Measurements from ENCODE around the gene GNB2. TPM values are rescaled to one million over a fixed set of nuclear protein-coding genes. Genes with fewer than 3 reads are reported as not detected.

The GNB2 gene
- total and polyA plus RNA-seq, 5 donors = 115 to 160 (median 131) TPM

- WGBS = 81% methylated on average over 28 of the region's 28 CpGs
- DNase-seq (peak in 1 of 3 donors; percentile 67), ATAC-seq (no peak)
- Histone ChIP-seq H3K9me3 (ENCODE audit: control insufficient read depth, low read length) (no peaks in the 10 kb centered on the region), H3K27me3 (ENCODE audit: control insufficient read depth, insufficient read depth) (no peaks in the 10 kb centered on the region), H3K4me1 (ENCODE audit: control insufficient read depth, insufficient read depth, low read length) (peaks cover 2% of the 10 kb centered on the region), H3K4me3 (ENCODE audit: low read length) (no peak overlapping the region), H3K27ac (ENCODE audit: low read length) (no peak overlapping the region)
- intact Hi-C loops (cut with DNase I) = loop anchor here in 2 of 4 donors (10.0 kb wide), 4 partner anchors 78 to 218 kb away; partner anchors contain the start of genes PCOLCE (in 1 of the 2), SPACDR (in 1 of the 2) and TSC22D4 (in 1 of the 2)
Observed at GRCh38 chr7:100682991-100683658, 9.6 kb downstream of the GNB2 start.

DNA sequence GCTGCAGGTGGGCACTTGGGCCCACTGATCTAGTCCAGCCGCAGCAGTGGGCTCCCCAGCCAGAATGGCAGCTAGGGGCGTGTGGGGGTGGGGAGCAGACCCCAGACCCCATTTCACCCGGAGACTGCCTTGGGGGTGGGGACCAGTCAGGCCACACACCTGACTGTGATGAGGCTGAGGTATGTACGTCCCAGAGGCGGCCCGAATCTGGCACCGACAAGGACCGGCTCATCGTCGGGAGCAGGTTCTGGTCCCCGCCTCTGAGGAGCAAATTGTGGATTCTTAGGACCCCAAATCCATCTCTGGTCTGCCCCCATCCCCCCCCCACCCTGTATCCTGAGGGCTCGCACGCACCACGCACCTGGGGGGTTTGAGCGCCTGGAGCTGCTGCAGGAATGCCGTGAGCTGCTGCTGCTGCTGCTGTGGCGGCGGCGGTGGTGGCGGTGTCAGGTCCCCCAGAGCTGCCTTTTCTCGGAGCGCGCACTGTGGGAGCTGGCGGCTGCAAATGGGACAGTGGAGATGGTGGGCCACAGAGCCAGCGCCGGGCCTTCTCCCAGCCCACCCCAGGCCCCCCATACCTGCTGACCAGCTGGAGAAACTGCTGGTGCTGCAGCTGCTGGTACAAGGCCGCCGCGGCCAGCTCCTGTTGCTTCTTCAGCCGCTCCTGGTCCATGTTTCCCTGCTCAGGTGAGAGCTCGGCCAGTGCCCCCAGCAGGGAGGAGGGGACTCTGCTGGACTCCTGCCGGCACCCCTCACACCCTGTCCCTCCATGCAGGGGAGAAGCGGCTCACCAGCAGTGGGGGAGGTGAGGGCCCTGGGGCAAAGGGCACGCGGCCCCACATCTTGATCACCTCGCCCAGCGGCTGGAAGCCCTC lies 10.4 kb downstream of the GNB2 start:
- H3K4me1 ChIP-seq (ENCODE audit: control insufficient read depth, insufficient read depth, low read length) = peaks cover 2% of the 10 kb centered on the region
- H3K27ac ChIP-seq (ENCODE audit: low read length) = no peak overlapping the region
- no peaks in the 10 kb centered on the region for H3K9me3 ChIP-seq (ENCODE audit: control insufficient read depth, low read length)
- ATAC-seq (no peak), DNase-seq (peak in 1 of 3 donors; percentile 63)
- H3K27me3 ChIP-seq (ENCODE audit: control insufficient read depth, insufficient read depth) = no peaks in the 10 kb centered on the region
- WGBS = 91% methylated on average over 37 of the region's 37 CpGs
- intact Hi-C loops (cut with DNase I) = loop anchor here in 2 of 4 donors (10.0 kb wide), 4 partner anchors 79 to 219 kb away; partner anchors contain the start of genes PCOLCE (in 1 of the 2), SPACDR (in 1 of the 2) and TSC22D4 (in 1 of the 2)
- no peak overlapping the region for H3K4me3 ChIP-seq (ENCODE audit: low read length)

GRCh38 chr7:100684534-100685042 lies 11.0 kb downstream of the GNB2 start:
- no peak for ATAC-seq
- no peaks in the 10 kb centered on the region for H3K27me3 ChIP-seq (ENCODE audit: control insufficient read depth, insufficient read depth)
- DNase-seq = no peak
- H3K4me3 ChIP-seq (ENCODE audit: low read length) = no peak overlapping the region
- intact Hi-C loops (cut with DNase I) = loop anchor here in 2 of 4 donors (10.0 kb wide), 4 partner anchors 80 to 220 kb away; partner anchors contain the start of genes PCOLCE (in 1 of the 2), SPACDR (in 1 of the 2) and TSC22D4 (in 1 of the 2)
- H3K27ac ChIP-seq (ENCODE audit: low read length) = no peak overlapping the region
- H3K4me1 ChIP-seq (ENCODE audit: control insufficient read depth, insufficient read depth, low read length) = peaks cover 2% of the 10 kb centered on the region
- no peaks in the 10 kb centered on the region for H3K9me3 ChIP-seq (ENCODE audit: control insufficient read depth, low read length)
- WGBS = 91% methylated on average over 16 of the region's 16 CpGs

GRCh38 chr7:100685049-100685605 lies 11.6 kb downstream of the GNB2 start:
- 90% methylated on average over 18 of the region's 18 CpGs for whole genome bisulfite sequencing
- Histone ChIP-seq H3K9me3 (ENCODE audit: control insufficient read depth, low read length) (no peaks in the 10 kb centered on the region), H3K27me3 (ENCODE audit: control insufficient read depth, insufficient read depth) (no peaks in the 10 kb centered on the region), H3K4me3 (ENCODE audit: low read length) (no peak overlapping the region), H3K4me1 (ENCODE audit: control insufficient read depth, insufficient read depth, low read length) (peaks cover 2% of the 10 kb centered on the region), H3K27ac (ENCODE audit: low read length) (no peak overlapping the region)
- intact Hi-C loops (cut with DNase I) = loop anchor here in 2 of 4 donors (10.0 kb wide), 4 partner anchors 80 to 220 kb away; partner anchors contain the start of genes PCOLCE (in 1 of the 2), SPACDR (in 1 of the 2) and TSC22D4 (in 1 of the 2)
- no peak for DNase-seq
- no peak for ATAC-seq

DNA sequence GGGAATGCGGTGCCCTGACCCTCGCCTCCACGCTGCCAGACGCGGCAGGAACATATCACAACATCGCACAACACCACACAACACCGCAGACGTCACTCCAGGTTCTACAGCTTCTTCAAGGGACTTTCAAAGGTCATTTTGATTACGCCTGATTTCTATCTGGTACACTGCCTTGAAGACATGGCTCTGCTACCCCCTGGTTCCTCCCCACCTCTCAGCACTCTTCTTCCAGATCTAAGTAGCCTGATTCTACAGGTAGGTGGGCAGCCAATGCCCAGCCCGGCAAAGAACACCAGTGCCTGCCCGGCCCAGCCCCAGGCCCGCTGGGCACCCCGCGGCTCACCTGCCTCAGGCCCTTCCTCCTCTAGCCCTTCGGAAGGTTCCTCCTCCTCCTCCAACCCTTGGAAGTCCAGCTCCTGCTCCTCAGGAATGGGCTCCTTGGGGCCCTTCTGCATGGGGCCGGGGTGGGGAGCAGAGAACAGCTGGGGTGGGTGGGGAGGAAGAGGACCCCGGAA lies 12.1 kb downstream of the GNB2 start:
- Histone ChIP-seq H3K4me1 (ENCODE audit: control insufficient read depth, insufficient read depth, low read length) (no peaks in the 10 kb centered on the region), H3K27ac (ENCODE audit: low read length) (no peak overlapping the region), H3K27me3 (ENCODE audit: control insufficient read depth, insufficient read depth) (no peaks in the 10 kb centered on the region), H3K4me3 (ENCODE audit: low read length) (no peak overlapping the region), H3K9me3 (ENCODE audit: control insufficient read depth, low read length) (no peaks in the 10 kb centered on the region)
- intact Hi-C loops (cut with DNase I) = loop anchor here in 2 of 4 donors (10.0 kb wide), 4 partner anchors 81 to 221 kb away; partner anchors contain the start of genes PCOLCE (in 1 of the 2), SPACDR (in 1 of the 2) and TSC22D4 (in 1 of the 2)
- no peak for ATAC-seq
- no peak for DNase-seq
- 91% methylated on average over 17 of the region's 17 CpGs for WGBS

- Histone ChIP-seq H3K4me3 (ENCODE audit: low read length) (no peak overlapping the region), H3K4me1 (ENCODE audit: control insufficient read depth, insufficient read depth, low read length) (peaks cover 4% of the 10 kb centered on the region), H3K27ac (ENCODE audit: low read length) (no peak overlapping the region), H3K9me3 (ENCODE audit: control insufficient read depth, low read length) (no peaks in the 10 kb centered on the region), H3K27me3 (ENCODE audit: control insufficient read depth, insufficient read depth) (no peaks in the 10 kb centered on the region)
- WGBS = 73% methylated on average over 33 of the region's 33 CpGs
- intact Hi-C loops (cut with DNase I) = loop anchor here in 2 of 4 donors (10.0 kb wide), 4 partner anchors 82 to 222 kb away; partner anchors contain the start of genes PCOLCE (in 1 of the 2), SPACDR (in 1 of the 2) and TSC22D4 (in 1 of the 2)
- ATAC-seq = no peak
- DNase-seq = peak in 1 of 3 donors; percentile 65
Observed at GRCh38 chr7:100686201-100686821, 12.8 kb downstream of the GNB2 start.

- H3K27ac ChIP-seq (ENCODE audit: low read length) = no peak overlapping the region
- intact Hi-C loops (cut with DNase I) = loop anchor here in 2 of 4 donors (10.0 kb wide), 4 partner anchors 82 to 222 kb away; partner anchors contain the start of genes PCOLCE (in 1 of the 2), SPACDR (in 1 of the 2) and TSC22D4 (in 1 of the 2)
- WGBS = 88% methylated on average over 17 of the region's 17 CpGs
- no peaks in the 10 kb centered on the region for H3K27me3 ChIP-seq (ENCODE audit: control insufficient read depth, insufficient read depth)
- DNase-seq (no peak), ATAC-seq (no peak)
- no peaks in the 10 kb centered on the region for H3K9me3 ChIP-seq (ENCODE audit: control insufficient read depth, low read length)
- no peak overlapping the region for H3K4me3 ChIP-seq (ENCODE audit: low read length)
- H3K4me1 ChIP-seq (ENCODE audit: control insufficient read depth, insufficient read depth, low read length) = peaks cover 4% of the 10 kb centered on the region
Observed at GRCh38 chr7:100686822-100687211, 13.3 kb downstream of the GNB2 start.

DNA sequence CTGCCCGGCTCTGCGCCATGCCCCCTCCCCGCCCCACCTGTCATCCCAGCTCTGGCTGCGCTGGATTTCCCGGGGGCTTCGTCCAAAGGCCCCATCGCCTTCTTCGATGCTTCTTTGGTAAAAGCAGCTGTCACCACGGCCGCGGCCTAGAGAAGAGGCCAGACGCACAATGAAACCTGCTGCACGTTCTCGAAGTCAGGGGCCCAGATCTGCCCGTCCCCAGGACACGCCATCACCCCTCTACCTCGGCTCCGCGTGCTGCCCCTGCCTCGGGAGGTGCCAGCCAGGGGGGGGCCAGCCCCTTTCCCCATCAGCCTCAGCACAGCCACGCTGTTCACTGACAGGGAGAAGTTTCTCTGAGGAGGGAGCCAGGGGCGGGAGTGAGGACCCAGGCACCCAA lies 13.7 kb downstream of the GNB2 start:
- DNase-seq = no peak
- H3K27ac ChIP-seq (ENCODE audit: low read length) = no peak overlapping the region
- H3K4me1 ChIP-seq (ENCODE audit: control insufficient read depth, insufficient read depth, low read length) = peaks cover 5% of the 10 kb centered on the region
- WGBS = 87% methylated on average over 22 of the region's 22 CpGs
- no peaks in the 10 kb centered on the region for H3K27me3 ChIP-seq (ENCODE audit: control insufficient read depth, insufficient read depth)
- intact Hi-C loops (cut with DNase I) = loop anchor here in 2 of 4 donors (10.0 kb wide), 4 partner anchors 82 to 222 kb away; partner anchors contain the start of genes PCOLCE (in 1 of the 2), SPACDR (in 1 of the 2) and TSC22D4 (in 1 of the 2)
- ATAC-seq = no peak
- no peak overlapping the region for H3K4me3 ChIP-seq (ENCODE audit: low read length)
- H3K9me3 ChIP-seq (ENCODE audit: control insufficient read depth, low read length) = no peaks in the 10 kb centered on the region

GRCh38 chr7:100687751-100688300 lies 14.3 kb downstream of the GNB2 start:
- 76% methylated on average over 25 of the region's 25 CpGs for WGBS
- intact Hi-C loops (cut with DNase I) = loop anchor here in 2 of 4 donors (10.0 kb wide), 4 partner anchors 83 to 223 kb away; partner anchors contain the start of genes PCOLCE (in 1 of the 2), SPACDR (in 1 of the 2) and TSC22D4 (in 1 of the 2)
- Histone ChIP-seq H3K4me1 (ENCODE audit: control insufficient read depth, insufficient read depth, low read length) (peaks cover 6% of the 10 kb centered on the region), H3K9me3 (ENCODE audit: control insufficient read depth, low read length) (no peaks in the 10 kb centered on the region), H3K27me3 (ENCODE audit: control insufficient read depth, insufficient read depth) (no peaks in the 10 kb centered on the region), H3K4me3 (ENCODE audit: low read length) (no peak overlapping the region), H3K27ac (ENCODE audit: low read length) (no peak overlapping the region)
- DNase-seq (no peak), ATAC-seq (no peak)

Measured in right cardiac atrium (tissue), 5 donors.